GM18519 (cell line): ENCODE data around the gene PRKD1.
"Not testable (repeated sequence)": the region's sequence is repeated elsewhere in the genome, so short reads cannot be mapped to it uniquely, and the experiment has no call there.

Source experiments
- ATAC-seq: cut with Tn5 transposase; IDR thresholded peaks from one replicate; pipeline ENCODE4 v1.9.1; 2021; ENCODE audit warnings: mild to moderate bottlenecking, moderate library complexity; ENCODE audit not compliant: unreplicated experiment, low FRiP score

PRKD1 gene

GRCh38 chr14:29749829-29750228 is 177.8 kb downstream of the PRKD1 start:
- ATAC-seq: no peak

GRCh38 chr14:29749327-29749726 is 178.3 kb downstream of the PRKD1 start:
- no peak for ATAC-seq

GRCh38 chr14:29745863-29746262 is 181.8 kb downstream of the PRKD1 start:
- ATAC-seq: no peak

DNA sequence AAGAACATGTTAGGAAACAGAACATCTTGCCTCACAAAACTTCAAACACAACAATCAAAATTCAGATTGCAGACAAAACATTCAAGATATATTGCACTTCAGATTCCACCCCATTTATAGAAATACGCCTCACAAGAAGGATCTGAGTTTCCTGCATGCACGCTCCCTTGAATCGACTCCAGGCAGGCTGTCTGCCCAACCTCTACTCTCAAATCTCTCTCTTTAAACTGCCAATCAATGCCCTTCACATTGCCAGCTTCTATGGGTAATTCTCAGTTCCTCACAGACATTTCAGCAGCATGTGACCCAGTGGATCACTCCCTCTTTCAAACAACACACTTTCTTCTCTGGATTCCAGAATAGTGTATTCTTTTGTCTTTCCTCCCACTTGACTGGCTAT is 184.1 kb downstream of the PRKD1 start:
- ATAC-seq: no peak

- ATAC-seq: no peak
Measured at GRCh38 chr14:29741909-29742401, 185.7 kb downstream of the PRKD1 start.

- no peak for ATAC-seq
Measured at GRCh38 chr14:29740491-29740890, 187.2 kb downstream of the PRKD1 start.

GRCh38 chr14:29738950-29739349 is 188.7 kb downstream of the PRKD1 start:
- ATAC-seq: no peak

DNA sequence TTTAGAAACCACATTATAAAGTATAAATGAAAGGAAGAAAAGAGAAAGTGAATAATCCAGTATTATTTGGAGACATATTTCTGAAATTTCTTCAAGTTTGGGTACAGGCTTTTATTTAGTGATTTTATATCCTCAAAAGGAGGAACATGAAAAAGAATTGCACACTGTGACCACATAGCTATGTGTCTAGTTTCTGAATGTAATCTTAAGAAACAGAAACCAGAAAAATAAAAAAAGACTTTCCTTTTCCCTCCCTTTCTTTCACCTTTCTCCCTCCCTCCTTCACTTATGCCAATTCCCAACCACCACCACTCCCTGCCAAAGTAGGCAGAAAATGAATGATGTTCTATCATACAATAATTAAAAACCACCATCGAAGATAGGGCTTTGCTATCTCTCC is 189.6 kb downstream of the PRKD1 start:
- no peak for ATAC-seq

GRCh38 chr14:29735459-29735858 is 192.2 kb downstream of the PRKD1 start:
- ATAC-seq: no peak

DNA sequence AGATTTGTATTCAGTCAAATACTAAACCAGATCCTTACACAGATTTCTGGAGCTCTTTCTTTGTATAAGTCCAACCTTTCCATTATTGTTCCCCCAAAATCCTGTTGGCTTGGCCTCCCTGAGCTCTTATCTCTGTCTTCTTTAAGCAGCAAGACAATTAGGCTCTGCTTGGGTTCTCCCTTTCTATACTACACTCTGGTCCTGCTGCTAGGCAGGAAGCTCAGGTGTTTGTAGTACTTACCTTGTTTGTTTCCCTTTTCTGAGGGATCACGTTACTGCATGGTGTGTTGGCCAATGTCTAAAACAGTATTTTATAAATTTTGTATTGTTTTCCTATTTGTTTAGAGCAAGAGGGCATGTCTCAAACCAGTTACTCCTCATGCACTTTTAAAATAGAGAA is 192.9 kb downstream of the PRKD1 start:
- no peak for ATAC-seq

DNA sequence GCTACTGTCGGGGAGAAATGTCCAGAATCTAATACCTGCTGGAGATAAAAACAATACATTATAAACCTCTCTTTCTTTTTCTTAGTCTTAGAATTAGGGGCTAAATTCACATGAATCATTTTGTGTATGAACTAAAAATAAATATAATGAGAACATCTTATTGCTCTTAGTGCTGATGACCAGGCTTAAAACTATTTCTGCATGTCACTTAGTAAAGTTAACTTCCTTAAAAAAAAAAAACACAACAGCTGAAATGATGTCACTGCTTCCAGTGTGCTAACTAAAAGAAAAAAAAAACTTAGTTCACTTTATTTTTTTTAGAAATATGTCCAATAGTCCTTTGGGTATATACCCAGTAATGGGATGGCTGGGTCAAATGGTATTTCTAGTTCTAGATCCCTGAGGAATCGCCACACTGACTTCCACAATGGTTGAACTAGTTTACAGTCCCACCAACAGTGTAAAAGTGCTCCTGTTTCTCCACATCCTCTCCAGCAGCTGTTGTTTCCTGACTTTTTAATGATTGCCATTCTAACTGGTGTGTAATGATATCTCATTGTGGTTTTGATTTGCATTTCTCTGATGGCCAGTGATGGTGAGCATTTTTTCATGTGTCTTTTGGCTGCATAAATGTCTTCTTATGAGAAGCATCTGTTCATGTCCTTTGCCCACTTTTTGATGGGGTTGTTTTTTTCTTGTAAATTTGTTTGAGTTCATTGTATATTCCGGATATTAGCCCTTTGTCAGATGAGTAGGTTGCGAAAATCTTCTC is 200.9 kb downstream of the PRKD1 start:
- ATAC-seq: not testable (repeated sequence)

DNA sequence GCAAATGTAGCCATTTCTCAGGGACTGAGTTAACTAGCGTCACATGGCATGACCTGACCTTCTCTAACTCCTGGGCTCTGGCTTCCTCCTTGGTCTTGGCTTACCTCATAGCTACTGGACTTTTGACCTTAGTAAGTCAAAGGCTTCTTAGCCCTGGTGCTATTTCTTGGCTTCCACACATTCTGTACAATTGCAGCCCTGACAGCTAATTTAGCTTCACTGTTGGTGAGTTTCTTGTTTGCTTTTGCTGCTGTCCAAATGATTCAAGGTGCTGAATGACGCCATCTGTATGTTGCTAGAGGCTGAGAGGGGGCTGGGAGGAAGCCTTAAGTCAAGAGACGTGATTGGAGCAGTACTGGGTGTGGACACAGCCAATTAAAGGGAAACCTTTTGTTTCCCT is 202.7 kb downstream of the PRKD1 start:
- no peak for ATAC-seq

DNA sequence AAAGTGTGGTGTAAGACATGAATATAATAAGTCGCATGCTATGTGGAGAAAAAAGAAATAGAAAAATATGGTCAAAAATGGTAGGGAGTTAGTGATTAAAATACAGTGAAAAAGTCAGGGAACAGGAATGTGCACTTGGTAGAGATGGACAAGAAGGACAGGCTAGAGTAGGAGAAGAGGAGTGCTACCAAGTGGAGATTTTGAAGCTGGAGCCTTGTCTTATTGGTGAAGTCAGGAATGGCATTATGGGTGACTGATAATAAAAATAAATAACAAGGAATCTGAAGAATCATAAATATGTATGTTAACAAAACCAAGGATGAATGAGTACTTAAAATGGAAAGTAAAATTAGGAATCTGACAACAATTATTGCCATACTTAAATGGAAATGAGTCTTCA is 204.8 kb downstream of the PRKD1 start:
- no peak for ATAC-seq

DNA sequence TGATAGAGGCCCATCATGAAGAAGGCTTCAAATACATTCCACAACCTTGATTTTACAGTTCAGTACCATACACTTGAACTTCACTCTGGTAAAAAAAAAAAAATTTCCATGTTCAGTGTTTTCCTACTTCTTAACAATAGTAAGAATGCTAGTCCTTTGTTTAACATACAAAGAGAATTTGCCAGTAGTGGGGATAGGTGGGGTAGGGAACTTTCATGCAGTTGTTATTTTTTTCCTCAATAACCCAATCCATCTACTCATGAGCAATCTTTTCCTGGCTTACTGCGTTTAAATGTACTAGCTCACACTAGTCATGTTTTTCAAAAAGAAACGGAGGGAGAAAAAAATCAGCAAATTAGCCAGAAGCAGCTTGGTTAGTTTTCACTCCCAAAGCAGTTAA is 206.1 kb downstream of the PRKD1 start:
- no peak for ATAC-seq

GRCh38 chr14:29717901-29718300 is 209.7 kb downstream of the PRKD1 start:
- no peak for ATAC-seq

DNA sequence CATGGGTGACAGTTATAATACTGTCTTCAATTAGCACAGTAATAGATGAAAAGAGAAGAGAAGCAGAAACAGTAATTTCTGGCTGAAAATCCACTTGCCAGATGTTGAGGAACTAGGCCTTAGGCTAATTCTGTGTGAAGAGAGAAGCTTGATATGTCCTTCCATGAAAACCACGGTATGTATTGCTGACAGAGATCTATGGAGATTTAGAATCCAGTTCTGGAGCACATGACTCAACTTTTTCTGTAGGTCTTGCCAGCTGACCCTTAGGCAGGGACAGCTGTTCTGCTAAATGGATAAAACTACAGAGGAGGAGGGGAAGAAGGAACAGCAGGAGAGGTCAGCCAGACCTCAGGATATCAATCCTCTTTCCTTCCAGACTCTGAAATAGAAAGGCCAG is 211.5 kb downstream of the PRKD1 start:
- ATAC-seq: no peak

DNA sequence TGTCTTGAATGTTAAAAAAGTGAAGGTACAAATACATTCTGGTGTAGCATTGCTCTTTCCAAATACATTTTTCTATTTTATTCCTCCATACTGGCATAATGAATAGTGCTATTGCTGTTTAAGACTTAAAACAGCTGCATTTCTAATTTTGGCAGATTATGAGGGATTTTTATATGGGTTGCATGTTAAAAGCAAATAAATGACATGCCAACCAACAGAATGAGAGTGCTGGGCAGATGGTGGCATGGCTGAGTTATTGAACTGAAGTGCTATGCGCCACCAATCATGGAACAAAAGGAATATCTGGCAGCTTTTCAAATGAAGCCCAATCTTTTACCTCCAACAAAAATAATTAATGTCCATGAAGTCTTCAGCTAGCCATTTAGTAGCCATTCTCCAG is 215.0 kb downstream of the PRKD1 start:
- no peak for ATAC-seq

- no peak for ATAC-seq
Measured at GRCh38 chr14:29710015-29710414, 217.6 kb downstream of the PRKD1 start.

DNA sequence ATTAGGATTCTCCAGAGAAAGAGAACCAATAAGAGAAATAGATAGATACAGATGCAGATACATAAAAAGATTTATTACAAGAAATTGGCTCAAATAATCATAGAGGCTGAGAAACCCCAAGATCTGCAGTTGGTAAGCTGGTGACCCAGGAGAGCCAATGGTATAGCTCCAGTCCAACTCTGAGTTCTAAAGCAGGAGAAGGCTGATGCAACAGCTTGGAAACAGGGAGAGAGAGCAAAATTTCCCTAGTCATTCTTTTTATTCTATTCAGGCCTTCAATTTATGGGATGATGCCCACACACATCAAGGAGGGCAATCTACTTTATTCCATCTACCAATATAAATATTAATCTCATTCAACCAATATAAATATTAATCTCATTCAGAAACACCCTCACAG is 218.2 kb downstream of the PRKD1 start:
- ATAC-seq: no peak

DNA sequence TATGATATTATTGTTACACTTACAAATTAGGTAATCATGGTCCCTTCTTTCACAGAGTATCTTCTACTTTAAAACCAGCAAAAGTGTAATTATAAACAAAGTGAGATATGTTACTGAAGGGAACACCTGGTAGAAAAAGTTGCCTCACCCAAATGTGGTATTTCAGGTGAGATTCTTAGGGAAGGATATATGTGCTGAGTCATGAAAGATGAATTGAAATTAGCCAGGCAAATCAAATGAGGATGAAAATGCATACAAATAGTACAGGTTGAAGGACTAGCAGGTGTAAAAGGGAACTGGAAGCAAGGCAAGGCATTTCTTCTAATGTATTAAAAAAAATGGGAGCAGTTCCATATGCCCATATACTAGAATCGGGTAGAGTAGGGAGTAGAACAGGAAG is 220.9 kb downstream of the PRKD1 start:
- ATAC-seq: no peak

- ATAC-seq: no peak
Measured at GRCh38 chr14:29705801-29706200, 221.8 kb downstream of the PRKD1 start.

DNA sequence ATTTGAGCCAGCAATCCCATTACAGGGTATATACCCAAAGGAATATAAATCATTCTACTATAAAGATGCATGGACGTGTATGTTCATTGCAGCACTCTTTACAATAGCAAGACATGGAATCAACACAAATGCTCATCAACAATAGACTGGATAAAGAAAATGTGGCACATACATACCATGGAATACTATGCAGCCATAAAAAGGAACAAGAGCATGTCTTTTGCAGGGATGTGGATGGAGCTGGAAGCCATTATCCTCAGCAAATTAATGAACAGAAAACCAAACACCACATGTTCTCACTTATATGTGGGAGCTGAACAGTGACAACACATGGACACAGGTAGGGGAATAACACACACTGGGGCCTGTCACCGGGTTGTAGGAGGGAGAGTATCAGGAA is 238.1 kb downstream of the PRKD1 start:
- ATAC-seq: not testable (repeated sequence)

GRCh38 chr14:29687866-29688265 is 239.8 kb downstream of the PRKD1 start:
- ATAC-seq: no peak
